Measurements from ENCODE around the gene CLCN4.

The CLCN4 gene

DNA sequence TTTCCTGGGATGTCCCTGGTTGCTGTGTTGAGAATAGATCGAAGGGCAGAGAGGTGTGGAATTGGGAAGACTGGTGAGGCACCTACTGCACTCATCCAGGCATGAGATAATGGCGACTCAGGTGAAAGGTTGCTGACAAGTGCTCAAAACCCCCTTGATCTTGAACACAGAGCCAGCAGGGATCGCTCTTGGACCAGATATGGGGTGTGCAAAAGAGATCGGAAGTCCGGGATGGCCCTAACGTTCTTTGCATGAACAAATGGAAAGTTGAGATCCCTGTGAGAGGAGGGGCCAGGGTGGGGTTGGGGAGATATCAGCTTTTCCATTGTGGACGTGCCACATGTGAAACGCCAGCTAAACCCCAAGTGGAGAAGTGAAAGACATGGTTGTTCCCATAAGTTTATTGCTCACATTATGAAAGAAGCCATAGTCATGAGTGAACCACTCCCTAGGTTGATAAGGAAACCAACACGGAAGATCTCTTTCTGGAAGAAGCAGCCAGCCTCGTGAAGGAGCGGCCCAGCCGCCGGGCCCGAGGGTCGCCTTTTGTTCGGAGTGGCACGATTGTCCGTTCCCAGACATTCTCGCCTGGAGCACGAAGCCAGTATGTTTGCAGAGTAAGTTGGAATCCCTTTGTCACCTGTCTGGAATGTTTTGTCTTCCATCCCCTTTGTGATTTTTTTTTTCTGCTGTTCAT is 22.6 kb upstream of the CLCN4 start:
- no peak for DNase-seq

DNA sequence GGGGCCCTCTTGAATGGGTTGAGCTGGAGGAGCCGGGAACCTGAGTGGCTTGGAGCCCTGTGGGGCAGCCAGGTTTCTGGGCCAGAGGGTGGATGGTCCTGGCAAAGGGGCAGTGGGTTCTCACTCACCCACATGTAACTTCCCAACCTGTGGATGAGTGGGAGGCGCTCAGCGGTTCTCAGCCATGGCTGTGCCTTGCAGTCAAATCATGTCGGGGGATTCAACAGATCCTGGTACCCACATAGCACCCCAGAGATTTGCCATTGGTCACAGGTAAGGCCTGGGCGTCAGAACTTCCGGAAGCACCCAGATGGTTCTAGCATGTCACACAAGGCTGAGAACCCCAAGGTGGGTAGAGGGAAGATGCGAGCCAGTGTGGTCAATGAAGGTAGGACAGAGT is 21.9 kb upstream of the CLCN4 start:
- no peak for DNase-seq

DNA sequence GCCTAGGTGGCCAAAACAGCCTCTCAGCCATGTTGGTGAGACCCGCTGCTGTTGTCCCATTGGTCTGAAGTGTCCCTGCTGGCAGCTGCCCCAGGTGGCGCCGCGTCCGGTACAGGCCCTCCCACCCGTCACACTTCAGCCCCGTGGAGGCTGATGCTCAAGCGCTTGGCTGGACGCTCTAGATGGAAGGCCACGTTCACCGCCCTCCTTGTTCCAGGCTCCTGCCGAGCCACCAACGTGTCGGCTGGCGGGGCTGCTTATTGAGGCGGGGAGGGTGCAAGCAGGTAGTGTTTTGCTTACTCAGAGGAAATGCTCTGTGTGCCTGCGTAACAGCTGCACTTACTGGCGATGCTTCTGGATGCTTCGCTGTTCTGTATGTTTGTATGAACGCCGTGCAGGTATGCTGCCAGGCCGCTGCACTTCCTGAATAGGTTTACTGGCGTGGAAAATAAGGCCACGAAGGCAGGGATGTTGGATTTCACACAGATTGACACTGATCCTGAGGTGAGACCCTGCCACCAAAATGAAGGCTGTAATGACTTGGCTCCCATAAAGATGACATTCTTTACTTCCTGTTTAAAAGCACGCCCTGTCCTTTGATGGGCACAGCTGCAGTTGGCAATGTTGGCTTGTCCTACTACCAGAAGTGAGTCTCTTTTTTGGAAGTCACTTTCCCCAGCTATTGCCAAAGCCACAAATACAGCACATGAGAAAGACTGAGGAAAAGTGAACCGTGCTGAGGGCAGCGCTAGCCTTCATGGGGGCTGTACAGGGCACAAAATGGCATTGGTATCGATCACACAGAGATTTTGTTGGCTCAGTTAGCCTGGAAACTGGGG is 21.0 kb upstream of the CLCN4 start:
- no peak for DNase-seq

DNA sequence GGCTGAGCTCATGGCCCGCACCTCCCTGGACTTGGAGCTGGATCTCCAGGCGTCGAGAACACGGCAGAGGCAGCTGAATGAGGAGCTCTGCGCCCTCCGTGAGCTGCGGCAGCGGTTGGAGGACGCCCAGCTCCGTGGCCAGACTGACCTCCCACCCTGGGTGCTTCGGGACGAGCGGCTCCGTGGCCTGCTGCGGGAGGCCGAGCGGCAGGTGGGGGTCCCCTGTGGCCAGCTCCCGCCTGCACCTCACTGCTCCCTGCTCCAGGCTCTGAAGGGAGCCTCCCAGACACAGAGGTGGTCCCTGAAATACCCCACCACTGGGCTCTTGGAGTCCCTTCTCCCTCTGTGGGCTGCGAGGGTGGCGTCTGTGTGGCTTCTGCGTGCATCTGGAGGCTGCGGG is 18.0 kb upstream of the CLCN4 start:
- no peak for DNase-seq

DNA sequence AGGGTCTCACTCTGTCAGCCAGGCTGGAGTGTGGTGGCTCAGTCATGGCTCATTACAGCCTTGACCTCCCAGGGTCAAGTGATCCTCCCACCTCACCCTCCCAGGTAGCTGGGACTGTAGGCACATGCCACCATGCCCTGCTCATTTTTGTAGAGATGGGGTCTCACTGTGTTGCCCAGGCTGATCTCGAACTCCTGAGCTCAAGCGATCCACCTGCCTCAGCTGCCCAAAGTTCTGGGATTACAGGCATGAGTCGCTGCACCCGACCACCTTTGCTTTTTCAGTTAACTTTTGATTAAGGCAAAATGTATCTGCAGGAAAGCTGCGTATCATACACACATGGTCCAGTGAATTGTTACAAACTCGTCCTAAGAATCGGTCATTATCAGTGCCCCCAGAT is 16.5 kb upstream of the CLCN4 start:
- no peak for DNase-seq

GRCh38 chrX:10142041-10142599 is 14.7 kb upstream of the CLCN4 start:
- no peak for DNase-seq

DNA sequence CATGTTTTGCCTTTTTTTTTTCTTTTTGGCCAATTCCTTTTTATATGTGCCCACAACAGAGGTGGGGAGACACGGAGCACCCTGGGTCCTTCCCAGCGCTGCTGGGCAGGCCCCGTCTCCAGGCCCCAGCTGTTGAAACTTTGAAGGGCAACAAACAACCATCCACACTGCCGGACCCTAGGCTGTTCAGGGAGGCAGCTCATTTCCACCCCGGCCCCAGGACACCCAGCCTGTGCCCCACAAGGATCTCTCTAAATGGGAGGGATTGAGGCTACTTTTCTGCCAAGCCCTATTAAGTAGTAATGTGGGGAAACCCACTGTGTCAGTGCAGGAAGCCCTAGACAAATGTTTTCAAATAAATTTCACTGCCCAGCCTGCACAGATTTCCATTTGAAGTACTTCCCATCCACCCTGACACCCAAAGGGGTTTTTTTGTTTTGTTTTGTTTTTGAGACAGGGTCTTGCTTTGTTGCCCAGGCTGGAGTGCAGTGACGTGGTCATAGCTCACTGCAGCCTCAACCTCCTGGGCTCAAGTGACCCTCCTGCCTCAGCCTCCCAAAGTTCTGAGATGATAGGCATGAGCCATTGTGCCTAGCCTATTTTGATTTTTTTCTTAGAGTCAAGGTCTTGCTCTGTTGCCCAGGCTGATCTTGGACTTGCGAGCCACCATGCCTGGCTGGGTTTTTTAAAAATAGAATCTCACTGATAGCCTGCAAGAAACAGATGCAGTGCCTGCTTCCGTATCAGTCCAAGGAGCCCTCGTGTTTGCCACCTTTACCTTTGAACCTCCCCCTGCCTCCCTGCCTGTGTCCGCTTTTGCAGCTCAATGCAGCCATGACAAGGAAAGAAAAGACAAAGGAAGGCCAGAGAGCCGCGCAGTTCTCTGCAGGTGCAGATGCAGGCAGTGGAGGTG is 13.4 kb upstream of the CLCN4 start:
- DNase-seq, result no peak

DNA sequence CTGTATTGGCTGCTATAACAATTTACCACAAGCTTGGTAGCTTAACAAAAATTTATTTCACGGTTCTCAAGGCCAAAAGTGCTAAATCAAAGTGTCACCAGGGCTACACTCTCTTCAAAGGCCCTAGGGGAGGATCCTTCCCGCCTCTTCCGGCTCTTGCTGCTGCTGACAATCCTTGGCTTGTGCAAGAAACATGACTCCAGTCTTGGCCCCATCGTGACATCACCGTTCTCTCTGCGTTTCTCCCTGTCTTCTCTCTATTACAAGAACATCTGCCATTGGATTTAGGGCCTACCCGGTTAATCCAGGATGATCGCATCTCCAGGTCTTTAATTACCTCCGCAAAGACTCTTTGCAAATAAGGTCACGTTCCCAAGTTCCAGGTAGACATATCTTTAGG is 10.4 kb upstream of the CLCN4 start:
- no peak for DNase-seq

DNA sequence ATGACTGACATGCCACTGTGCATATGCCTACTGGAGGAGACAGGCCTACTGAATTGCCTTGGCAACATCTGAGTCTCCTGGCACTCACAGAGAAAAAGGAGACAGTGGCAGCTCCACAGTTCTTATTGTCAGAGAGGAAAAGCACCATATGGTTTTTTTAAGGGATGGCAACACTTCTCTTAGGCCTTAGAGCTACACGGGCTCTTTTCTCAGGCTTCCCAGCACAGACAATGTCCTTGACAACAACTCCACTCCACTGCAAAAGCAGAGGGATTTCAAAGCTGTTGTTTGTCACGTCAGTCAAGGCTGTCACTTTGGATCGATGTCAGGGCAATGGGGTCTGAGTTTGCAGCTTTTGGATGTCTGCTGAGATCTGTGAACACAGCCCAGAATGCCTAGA is 4.7 kb upstream of the CLCN4 start:
- DNase-seq, result no peak

DNA sequence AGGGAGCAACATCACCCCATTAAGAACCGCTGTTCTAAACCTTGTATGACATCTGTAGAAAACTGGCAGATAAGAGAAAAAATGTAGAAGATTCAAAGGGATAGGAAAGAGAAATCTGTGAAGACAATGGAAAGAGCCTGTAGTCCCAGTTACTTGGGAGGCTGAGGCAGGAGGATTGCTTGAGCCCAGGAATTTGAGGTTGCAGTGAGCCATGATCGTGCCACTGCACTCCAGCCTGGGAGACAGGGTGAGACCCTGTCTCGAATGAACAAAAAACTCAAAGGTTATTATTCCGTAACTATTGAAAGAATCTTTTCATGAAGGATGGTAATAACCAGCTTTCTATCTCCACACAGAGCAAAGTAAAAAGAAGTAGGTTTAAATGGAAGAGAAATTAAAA is 1.6 kb upstream of the CLCN4 start:
- no peak for DNase-seq

- no peak for DNase-seq
Observed at GRCh38 chrX:10157032-10157341, 212 bp downstream of the CLCN4 start.

DNA sequence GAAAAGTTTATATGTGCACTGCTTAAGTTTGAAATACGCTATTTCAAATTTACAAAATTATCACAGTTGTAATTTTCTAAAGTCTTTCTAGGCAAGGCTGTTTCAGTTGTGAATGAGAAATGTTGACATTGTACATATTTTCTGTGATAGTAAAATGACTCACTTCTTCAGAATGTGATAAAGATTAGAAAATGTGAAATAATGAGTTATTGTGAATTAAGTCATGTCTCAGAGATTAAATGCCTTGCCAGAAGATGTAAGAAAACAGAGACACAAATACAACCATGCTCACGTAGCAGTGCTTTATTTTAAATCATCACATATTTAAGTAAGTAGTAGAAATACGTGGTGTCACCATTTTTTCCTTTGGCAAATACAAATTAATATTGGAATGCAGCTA is 768 bp downstream of the CLCN4 start:
- DNase-seq, result no peak

GRCh38 chrX:10158279-10159144 is 1.7 kb downstream of the CLCN4 start:
- no peak for DNase-seq

GRCh38 chrX:10159145-10159468 is 2.3 kb downstream of the CLCN4 start:
- no peak for DNase-seq

DNA sequence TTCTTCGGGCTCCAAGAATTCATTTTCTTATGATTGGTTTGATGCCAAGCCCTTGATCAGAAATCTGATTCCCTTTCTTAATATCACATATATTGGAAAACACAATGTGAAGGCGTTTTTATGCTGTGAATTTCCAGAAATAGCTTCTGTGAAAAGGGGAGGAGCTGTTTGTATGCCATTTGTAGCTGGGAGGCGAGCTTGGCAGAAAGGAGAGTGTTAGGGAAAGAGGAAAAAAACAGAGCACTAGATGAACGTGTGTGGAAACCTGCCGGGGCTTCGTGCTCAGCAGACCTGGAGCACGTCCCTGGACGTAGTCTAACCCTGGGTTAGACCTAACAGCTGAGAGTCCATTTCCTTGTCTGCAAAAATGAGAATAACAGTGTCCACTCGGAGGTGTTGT is 3.4 kb downstream of the CLCN4 start:
- DNase-seq, result no peak

- DNase-seq, result no peak
Observed at GRCh38 chrX:10163031-10163430, 6.3 kb downstream of the CLCN4 start.

- no peak for DNase-seq
Observed at GRCh38 chrX:10164879-10165278, 8.1 kb downstream of the CLCN4 start.

GRCh38 chrX:10165580-10166247 is 8.9 kb downstream of the CLCN4 start:
- no peak for DNase-seq

- DNase-seq, result no peak
Observed at GRCh38 chrX:10166248-10166716, 9.5 kb downstream of the CLCN4 start.

GRCh38 chrX:10166731-10167151 is 10.0 kb downstream of the CLCN4 start:
- DNase-seq, result no peak

DNA sequence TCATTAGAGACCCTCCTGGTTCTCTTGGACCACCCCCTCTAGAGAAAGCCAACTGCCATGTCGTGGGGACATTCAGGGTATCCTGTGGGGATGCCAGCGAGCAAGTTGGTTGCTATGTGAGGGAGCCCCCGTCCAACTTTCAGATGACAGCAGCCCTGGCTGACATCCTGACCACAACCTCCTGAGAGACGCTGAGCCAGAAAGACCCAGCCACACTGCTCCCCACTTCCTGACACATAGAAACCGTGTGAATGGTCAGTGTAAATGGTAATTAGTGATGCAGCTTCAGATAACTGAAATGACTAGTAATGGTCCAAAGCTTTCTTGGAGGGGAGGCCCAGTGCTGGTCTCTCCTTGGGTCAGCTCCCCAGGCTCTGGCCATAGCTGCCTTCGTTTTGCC is 10.8 kb downstream of the CLCN4 start:
- DNase-seq, result no peak

- DNase-seq, result no peak
Observed at GRCh38 chrX:10168226-10168625, 11.5 kb downstream of the CLCN4 start.
